Measurements from ENCODE around the gene CCDC136. TPM values are rescaled to one million over a fixed set of nuclear protein-coding genes. Genes with fewer than 3 reads are reported as not detected.

CCDC136 gene
- total RNA-seq, 2 experiments from 2014 or later = 11.7 to 33.5 TPM

DNA sequence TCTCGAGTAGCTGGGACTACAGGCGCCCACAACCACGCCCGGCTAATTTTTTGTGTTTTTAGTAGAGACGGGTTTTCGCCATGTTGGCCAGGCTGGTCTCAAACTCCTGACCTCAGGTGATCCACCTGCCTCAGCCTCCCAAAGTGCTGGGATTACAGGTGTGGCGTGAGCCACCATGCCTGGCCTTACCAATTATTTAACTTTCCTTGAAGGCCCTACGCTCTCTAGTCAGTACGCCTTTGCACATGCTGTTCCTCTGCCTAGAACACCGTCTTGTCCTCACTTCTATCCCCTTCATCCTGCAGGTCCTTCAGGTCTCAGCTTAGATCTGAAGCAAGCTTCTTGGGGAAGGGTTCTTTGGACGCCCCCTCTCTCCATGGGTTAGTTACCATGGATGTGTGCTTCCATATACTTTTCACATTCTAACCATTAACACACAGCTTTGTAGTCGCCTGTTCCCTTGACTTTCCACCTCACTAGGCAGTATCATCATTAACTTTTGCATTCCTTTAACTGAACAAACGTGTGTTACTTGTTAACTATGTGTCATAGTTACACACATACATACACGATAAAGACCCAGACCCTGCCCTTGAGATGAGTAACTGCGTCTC lies 70.3 kb downstream of the CCDC136 start:
- Histone ChIP-seq H4K20me1 (ENCODE audit: insufficient read depth, low read length) (peaks cover 4% of the 10 kb centered on the region; the same call in 1 of the 2 replicates), H3K4me2 (ENCODE audit: low read length) (peak overlapping the region; percentile 71), H3K27ac (ENCODE audit: low read depth, low read length, poor library complexity, severe bottlenecking) (no peak overlapping the region), H3K9me3 (ENCODE audit: low read length) (no peaks in the 10 kb centered on the region), H3K9me2 (ENCODE audit: insufficient read depth, low read length) (no peaks in the 10 kb centered on the region), H2AFZ (ENCODE audit: low read length) (peak overlapping the region; percentile 96), H3K4me1 (ENCODE audit: insufficient read depth, low read length, poor library complexity, severe bottlenecking) (peaks cover 30% of the 10 kb centered on the region), H3K79me2 (ENCODE audit: insufficient read depth, low read depth, low read length) (peaks cover 20% of the 10 kb centered on the region), H3K4me3 (ENCODE audit: low read depth, low read length, poor library complexity, severe bottlenecking) (peak overlapping the region; percentile 83), H3K36me3 (ENCODE audit: insufficient read depth, low read length) (peaks cover 18% of the 10 kb centered on the region; the same call in 1 of the 2 replicates)
- no peak for TF ChIP-seq EZH2phosphoT487 (IDR thresholded peaks at IDR 0.05; ENCODE audit: borderline replicate concordance, low read depth, low read length)
- ChIA-PET CTCF (ENCODE audit: unreplicated experiment) (interaction anchor here (0.6 to 1.7 kb wide), 9 partner anchors 9 to 203 kb away, joined by 3 to 9 read pairs (median 4); no protein-coding TSS in a partner anchor), POLR2A (interaction anchor here (0.9 to 2.9 kb wide), 9 partner anchors 10 to 363 kb away, joined by 3 to 12 read pairs (median 4); partner anchors contain the start of genes AHCYL2 and CALU)
- BruUV-seq (replicated peaks) = no TSS peak
- intact Hi-C loops (cut with micrococcal nuclease; ENCODE audit: unreplicated experiment) = no loop called here
- no peak for DNase-seq (ENCODE audit: low spot score)

DNA sequence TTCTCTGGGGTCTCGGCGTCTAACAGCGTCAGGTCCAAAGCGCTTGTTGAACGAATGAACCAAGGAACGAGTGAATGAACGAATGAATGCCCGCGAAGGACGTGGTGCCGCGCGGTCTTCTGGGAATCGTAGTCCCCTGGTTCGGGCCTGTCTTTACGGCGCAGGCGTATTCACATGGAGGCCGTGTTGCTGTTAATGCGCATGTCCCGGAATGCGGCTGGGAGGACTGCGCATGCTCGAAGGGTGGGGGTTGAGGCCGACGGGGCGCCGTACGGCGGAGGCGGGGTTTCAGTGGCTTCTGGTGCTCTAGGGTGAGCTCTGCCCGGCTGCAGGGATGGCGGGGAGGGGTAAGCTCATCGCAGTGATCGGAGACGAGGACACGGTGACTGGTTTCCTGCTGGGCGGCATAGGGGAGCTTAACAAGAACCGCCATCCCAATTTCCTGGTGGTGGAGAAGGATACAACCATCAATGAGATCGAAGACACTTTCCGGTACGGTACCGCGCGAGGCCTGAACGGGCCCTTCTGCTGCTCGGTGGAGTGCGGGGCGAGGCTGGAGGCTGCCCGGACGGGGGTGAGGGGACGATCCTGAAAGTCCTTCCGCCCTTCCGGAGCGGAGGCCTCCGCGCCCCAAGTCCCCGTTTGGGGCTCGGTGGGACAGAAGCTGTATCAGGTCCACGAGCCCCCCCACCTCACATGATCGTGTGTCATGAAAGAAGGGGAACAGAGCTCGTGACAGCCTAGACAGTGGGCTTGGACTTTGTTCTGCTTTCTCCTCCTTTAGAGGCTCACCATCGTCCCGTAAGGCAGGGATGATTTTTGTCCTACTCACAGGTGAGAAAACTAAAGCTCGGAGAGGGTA lies 71.0 kb downstream of the CCDC136 start, which contains the start of gene ATP6V1F:
TSS of gene ATP6V1F (plus strand) at position 286 of the 862 bp plus-strand sequence. CDS start at position 335, 49 bp downstream.
- ChIA-PET POLR2A (interaction anchor here (0.7 to 2.9 kb wide), 11 partner anchors 10 to 362 kb away, joined by 3 to 12 read pairs (median 4); partner anchors contain the start of genes AHCYL2 and CALU), CTCF (ENCODE audit: unreplicated experiment) (interaction anchor here (0.5 to 1.7 kb wide), 10 partner anchors 8 to 1073 kb away, joined by 3 to 9 read pairs (median 4); no protein-coding TSS in a partner anchor)
- intact Hi-C loops (cut with micrococcal nuclease; ENCODE audit: unreplicated experiment) = loop anchor here (1.0 kb wide), 2 partner anchors 20 to 228 kb away; no protein-coding TSS in a partner anchor
- Histone ChIP-seq H3K79me2 (ENCODE audit: insufficient read depth, low read depth, low read length) (peaks cover 20% of the 10 kb centered on the region), H3K4me2 (ENCODE audit: low read length) (peak within 1 kb of the TSS; percentile 92), H3K4me1 (ENCODE audit: insufficient read depth, low read length, poor library complexity, severe bottlenecking) (peaks cover 30% of the 10 kb centered on the region), H3K4me3 (ENCODE audit: low read depth, low read length, poor library complexity, severe bottlenecking) (peak within 1 kb of the TSS; percentile 83), H3K9me3 (ENCODE audit: low read length) (no peaks in the 10 kb centered on the region), H3K36me3 (ENCODE audit: insufficient read depth, low read length) (peaks cover 20% of the 10 kb centered on the region; the same call in 1 of the 2 replicates), H4K20me1 (ENCODE audit: insufficient read depth, low read length) (peaks cover 4% of the 10 kb centered on the region; the same call in 1 of the 2 replicates), H3K9me2 (ENCODE audit: insufficient read depth, low read length) (no peaks in the 10 kb centered on the region), H3K27ac (ENCODE audit: low read depth, low read length, poor library complexity, severe bottlenecking) (peak within 1 kb of the TSS; percentile 36), H2AFZ (ENCODE audit: low read length) (peak within 1 kb of the TSS; percentile 96)
- peak; percentile 98 for DNase-seq (ENCODE audit: low spot score)
- TSS peak; percentile 62 for BruUV-seq (replicated peaks)
- TF ChIP-seq, protein P1, sequence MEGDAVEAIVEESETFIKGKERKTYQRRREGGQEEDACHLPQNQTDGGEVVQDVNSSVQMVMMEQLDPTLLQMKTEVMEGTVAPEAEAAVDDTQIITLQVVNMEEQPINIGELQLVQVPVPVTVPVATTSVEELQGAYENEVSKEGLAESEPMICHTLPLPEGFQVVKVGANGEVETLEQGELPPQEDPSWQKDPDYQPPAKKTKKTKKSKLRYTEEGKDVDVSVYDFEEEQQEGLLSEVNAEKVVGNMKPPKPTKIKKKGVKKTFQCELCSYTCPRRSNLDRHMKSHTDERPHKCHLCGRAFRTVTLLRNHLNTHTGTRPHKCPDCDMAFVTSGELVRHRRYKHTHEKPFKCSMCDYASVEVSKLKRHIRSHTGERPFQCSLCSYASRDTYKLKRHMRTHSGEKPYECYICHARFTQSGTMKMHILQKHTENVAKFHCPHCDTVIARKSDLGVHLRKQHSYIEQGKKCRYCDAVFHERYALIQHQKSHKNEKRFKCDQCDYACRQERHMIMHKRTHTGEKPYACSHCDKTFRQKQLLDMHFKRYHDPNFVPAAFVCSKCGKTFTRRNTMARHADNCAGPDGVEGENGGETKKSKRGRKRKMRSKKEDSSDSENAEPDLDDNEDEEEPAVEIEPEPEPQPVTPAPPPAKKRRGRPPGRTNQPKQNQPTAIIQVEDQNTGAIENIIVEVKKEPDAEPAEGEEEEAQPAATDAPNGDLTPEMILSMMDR (conservative IDR thresholded peaks at IDR 0.05; ENCODE audit: low read length) = no peak
- TF ChIP-seq EZH2phosphoT487 (IDR thresholded peaks at IDR 0.05; ENCODE audit: borderline replicate concordance, low read depth, low read length) = no peak

Measured in OCI-LY7 (cell line).